ENCODE measurements around the gene BTRC. TPM values are rescaled to one million over a fixed set of nuclear protein-coding genes. Genes with fewer than 3 reads are reported as not detected.

BTRC gene
- total RNA-seq, 1 donor from 2014 or later: 31.0 TPM

GRCh38 chr10:101444058-101444898, 90.3 kb downstream of the BTRC start:
- no peak for DNase-seq (ENCODE audit: low spot score)

GRCh38 chr10:101446071-101446470, 92.1 kb downstream of the BTRC start:
- DNase-seq (ENCODE audit: low spot score): no peak

- no peak for DNase-seq (ENCODE audit: low spot score)
Measured at GRCh38 chr10:101446947-101447346, 93.0 kb downstream of the BTRC start.

- no peak for DNase-seq (ENCODE audit: low spot score)
Measured at GRCh38 chr10:101447477-101447876, 93.5 kb downstream of the BTRC start.

GRCh38 chr10:101450277-101451080, 96.5 kb downstream of the BTRC start:
- DNase-seq (ENCODE audit: low spot score): no peak

GRCh38 chr10:101451261-101451660, 97.3 kb downstream of the BTRC start:
- no peak for DNase-seq (ENCODE audit: low spot score)

- no peak for DNase-seq (ENCODE audit: low spot score)
Measured at GRCh38 chr10:101451667-101452069, 97.7 kb downstream of the BTRC start.

GRCh38 chr10:101452176-101452575, 98.2 kb downstream of the BTRC start:
- DNase-seq (ENCODE audit: low spot score): no peak

GRCh38 chr10:101452593-101452992, 98.6 kb downstream of the BTRC start:
- DNase-seq (ENCODE audit: low spot score): no peak

- no peak for DNase-seq (ENCODE audit: low spot score)
Measured at GRCh38 chr10:101453318-101453717, 99.4 kb downstream of the BTRC start.

- DNase-seq (ENCODE audit: low spot score): no peak
Measured at GRCh38 chr10:101453791-101454718, 100.1 kb downstream of the BTRC start.

GRCh38 chr10:101458869-101459268, 104.9 kb downstream of the BTRC start:
- DNase-seq (ENCODE audit: low spot score): no peak

GRCh38 chr10:101464082-101464481, 110.1 kb downstream of the BTRC start:
- DNase-seq (ENCODE audit: low spot score): no peak

- no peak for DNase-seq (ENCODE audit: low spot score)
Measured at GRCh38 chr10:101464599-101464998, 110.6 kb downstream of the BTRC start.

GRCh38 chr10:101466016-101466912, 112.3 kb downstream of the BTRC start:
- DNase-seq (ENCODE audit: low spot score): no peak

GRCh38 chr10:101467286-101467770, 113.4 kb downstream of the BTRC start:
- DNase-seq (ENCODE audit: low spot score): peak; percentile 60

GRCh38 chr10:101468159-101468558, 114.2 kb downstream of the BTRC start:
- no peak for DNase-seq (ENCODE audit: low spot score)

- DNase-seq (ENCODE audit: low spot score): no peak
Measured at GRCh38 chr10:101476383-101476782, 122.4 kb downstream of the BTRC start.

GRCh38 chr10:101478956-101479355, 125.0 kb downstream of the BTRC start:
- DNase-seq (ENCODE audit: low spot score): no peak

GRCh38 chr10:101481256-101481655, 127.3 kb downstream of the BTRC start:
- no peak for DNase-seq (ENCODE audit: low spot score)

- no peak for DNase-seq (ENCODE audit: low spot score)
Measured at GRCh38 chr10:101482568-101482967, 128.6 kb downstream of the BTRC start.

Measured in mucosa of gallbladder (tissue), 1 donor.